GM06990 (cell line): ENCODE results near the gene LIG1.

Experiments used
- DNase-seq: peaks from one replicate; pipeline ENCODE4 v3.0.0-alpha.2; 2011; ENCODE audit not compliant: insufficient read length; ENCODE audit errors: extremely low read depth
- H3K27me3 ChIP-seq: replicated peaks from 2 replicates; pipeline ENCODE4 v1.6.0; 2011; ENCODE audit warnings: low read length; ENCODE audit not compliant: control insufficient read depth, insufficient read depth
- H3K36me3 ChIP-seq: 2 replicates; pipeline ENCODE4 v1.5.1; 2011; ENCODE audit warnings: low read length; ENCODE audit not compliant: control insufficient read depth, insufficient read depth
- H3K4me3 ChIP-seq: replicated peaks from 2 replicates; pipeline ENCODE4 v1.5.1; 2011; ENCODE audit warnings: low read depth, mild to moderate bottlenecking, control low read depth, low read length
- CTCF ChIP-seq: IDR thresholded peaks from 2 replicates; pipeline ENCODE4 v1.5.1; 2011; ENCODE audit warnings: low read length, control low read depth, mild to moderate bottlenecking, inconsistent platforms; ENCODE audit not compliant: insufficient read depth, poor library complexity, severe bottlenecking

Gene LIG1

GRCh38 chr19:48127561-48127960 is 42.6 kb downstream of the LIG1 start:
- DNase-seq, result no peak
- no peak for TF ChIP-seq CTCF
- peaks cover 26% of the 10 kb centered on the region for H3K36me3 ChIP-seq
- H3K4me3 ChIP-seq, result no peak overlapping the region
- H3K27me3 ChIP-seq, result no peaks in the 10 kb centered on the region

- DNase-seq, result no peak
- TF ChIP-seq CTCF, result no peak
- Histone ChIP-seq H3K36me3 (peaks cover 18% of the 10 kb centered on the region), H3K27me3 (no peaks in the 10 kb centered on the region), H3K4me3 (no peak overlapping the region)
Measured at GRCh38 chr19:48123907-48124651, 46.1 kb downstream of the LIG1 start.

- no peak for DNase-seq
- Histone ChIP-seq H3K27me3 (no peaks in the 10 kb centered on the region), H3K36me3 (peaks cover 21% of the 10 kb centered on the region), H3K4me3 (no peak overlapping the region)
- no peak for TF ChIP-seq CTCF
Measured at GRCh38 chr19:48122421-48122820, 47.7 kb downstream of the LIG1 start.

GRCh38 chr19:48121909-48122371 is 48.2 kb downstream of the LIG1 start:
- Histone ChIP-seq H3K27me3 (no peaks in the 10 kb centered on the region), H3K36me3 (peaks cover 19% of the 10 kb centered on the region), H3K4me3 (no peak overlapping the region)
- TF ChIP-seq CTCF, result no peak
- DNase-seq, result peak; percentile 61

GRCh38 chr19:48121066-48121465 is 49.1 kb downstream of the LIG1 start:
- H3K36me3 ChIP-seq, result peaks cover 18% of the 10 kb centered on the region
- H3K27me3 ChIP-seq, result no peaks in the 10 kb centered on the region
- no peak overlapping the region for H3K4me3 ChIP-seq
- no peak for TF ChIP-seq CTCF
- DNase-seq, result no peak
